ENCODE results near the gene GABBR2.

The GABBR2 gene

DNA sequence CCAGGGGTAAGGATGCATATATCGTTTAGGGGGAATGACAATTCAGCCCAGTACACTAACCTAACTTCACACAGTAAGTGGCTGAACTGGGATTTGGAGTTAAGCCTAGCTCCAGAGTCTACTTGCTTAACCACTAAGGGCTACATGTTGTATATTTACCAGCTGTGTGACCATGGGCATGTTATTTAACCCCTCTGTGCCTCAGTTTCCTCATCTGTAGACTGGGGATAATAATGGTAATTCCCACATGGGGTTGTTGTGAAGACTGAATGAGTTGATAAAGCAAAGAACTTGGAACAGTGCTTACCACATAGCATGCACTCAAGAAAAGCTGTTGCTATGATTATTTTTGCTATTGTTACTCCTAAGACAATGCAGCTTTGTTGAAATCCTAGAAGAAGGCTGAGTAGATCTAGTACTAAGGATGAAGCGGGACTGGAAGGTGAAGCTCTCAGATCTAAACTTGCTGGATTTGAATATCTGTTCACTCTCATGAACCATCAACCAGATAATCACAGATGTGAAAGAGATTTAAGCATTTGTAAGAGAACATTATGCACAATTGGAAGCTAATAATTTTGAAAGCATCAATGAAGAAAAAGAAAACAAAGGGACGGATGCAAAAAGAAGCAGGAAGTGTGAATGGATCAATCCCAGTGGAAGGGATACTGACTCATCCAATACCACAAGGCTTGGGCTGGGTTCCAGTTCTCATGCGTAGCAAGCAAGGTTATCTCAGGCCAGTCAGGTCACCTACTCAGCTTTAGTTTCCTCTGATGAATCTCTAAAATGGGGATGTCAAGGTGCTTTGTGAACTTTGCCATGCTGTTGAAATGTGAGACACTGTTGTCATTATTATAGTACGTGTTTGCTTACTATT lies 374.8 kb downstream of the GABBR2 start:
- Histone ChIP-seq H3K4me3 (ENCODE audit: low read length) (no peak overlapping the region), H3K27ac (ENCODE audit: low read depth, low read length) (no peak overlapping the region), H3K9me3 (ENCODE audit: insufficient read depth, low read depth, low read length) (no peaks in the 10 kb centered on the region), H3K9ac (ENCODE audit: low read depth, low read length) (no peak overlapping the region), H3K36me3 (ENCODE audit: insufficient read depth, low read length) (no peaks in the 10 kb centered on the region), H3K4me1 (ENCODE audit: insufficient read depth, low read length) (no peaks in the 10 kb centered on the region), H3K27me3 (ENCODE audit: insufficient read depth, low read length) (no peaks in the 10 kb centered on the region)
- WGBS, result 92% methylated on average over 5 of the region's 5 CpGs

DNA sequence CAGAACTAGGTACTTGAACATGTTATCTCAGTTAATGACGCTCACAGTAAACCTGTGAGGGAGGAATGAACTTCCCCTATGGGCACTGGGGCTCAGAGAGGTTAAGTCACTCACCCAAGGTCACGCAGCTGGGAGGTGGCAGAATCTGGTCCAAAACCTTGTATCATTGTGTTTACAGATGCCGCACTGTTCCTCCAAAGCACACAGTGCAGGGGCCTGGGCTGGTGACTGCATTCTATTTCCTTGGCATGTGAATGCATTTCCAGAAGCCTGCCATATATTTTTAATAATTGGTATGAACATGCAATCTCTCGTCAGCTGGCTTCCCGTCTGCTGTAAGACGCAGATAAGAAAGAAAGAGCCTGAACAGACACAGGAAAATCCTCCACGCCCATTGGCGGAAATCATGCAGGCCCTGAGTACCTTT lies 376.3 kb downstream of the GABBR2 start:
- Histone ChIP-seq H3K36me3 (ENCODE audit: insufficient read depth, low read length) (no peaks in the 10 kb centered on the region), H3K27ac (ENCODE audit: low read depth, low read length) (no peak overlapping the region), H3K4me3 (ENCODE audit: low read length) (no peak overlapping the region), H3K4me1 (ENCODE audit: insufficient read depth, low read length) (no peaks in the 10 kb centered on the region), H3K9ac (ENCODE audit: low read depth, low read length) (no peak overlapping the region), H3K9me3 (ENCODE audit: insufficient read depth, low read depth, low read length) (no peaks in the 10 kb centered on the region), H3K27me3 (ENCODE audit: insufficient read depth, low read length) (no peaks in the 10 kb centered on the region)
- WGBS, result 96% methylated on average over 8 of the region's 8 CpGs

- 86% methylated on average over 6 of the region's 6 CpGs for WGBS
- no peaks in the 10 kb centered on the region for H3K36me3 ChIP-seq (ENCODE audit: insufficient read depth, low read length)
- H3K4me3 ChIP-seq (ENCODE audit: low read length), result no peak overlapping the region
- H3K9me3 ChIP-seq (ENCODE audit: insufficient read depth, low read depth, low read length), result no peaks in the 10 kb centered on the region
- no peaks in the 10 kb centered on the region for H3K4me1 ChIP-seq (ENCODE audit: insufficient read depth, low read length)
- no peaks in the 10 kb centered on the region for H3K27me3 ChIP-seq (ENCODE audit: insufficient read depth, low read length)
- no peak overlapping the region for H3K27ac ChIP-seq (ENCODE audit: low read depth, low read length)
- H3K9ac ChIP-seq (ENCODE audit: low read depth, low read length), result no peak overlapping the region
These were observed 377.0 kb downstream of the GABBR2 start for GRCh38 chr9:98331536-98332259.

DNA sequence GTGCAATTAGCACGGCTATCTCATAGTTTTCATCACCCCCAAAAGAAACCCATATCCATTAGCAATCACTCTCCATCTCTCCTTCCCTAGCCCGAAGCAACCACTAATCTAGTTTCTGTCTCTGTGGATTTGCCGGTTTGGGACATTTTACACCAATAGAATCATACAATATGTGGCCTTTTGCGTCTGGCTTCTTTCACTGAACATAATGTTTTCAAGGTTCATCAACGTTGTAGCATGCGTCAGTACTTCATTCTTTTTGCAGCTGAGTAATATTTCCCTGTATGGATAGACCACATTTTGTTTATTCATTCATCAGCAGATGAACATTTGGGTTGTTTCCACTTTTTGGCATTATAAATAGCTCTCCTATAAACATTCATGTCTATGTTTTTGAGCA lies 377.9 kb downstream of the GABBR2 start:
- H3K27ac ChIP-seq (ENCODE audit: low read depth, low read length), result no peak overlapping the region
- no peak overlapping the region for H3K9ac ChIP-seq (ENCODE audit: low read depth, low read length)
- no peaks in the 10 kb centered on the region for H3K9me3 ChIP-seq (ENCODE audit: insufficient read depth, low read depth, low read length)
- H3K4me3 ChIP-seq (ENCODE audit: low read length), result no peak overlapping the region
- H3K36me3 ChIP-seq (ENCODE audit: insufficient read depth, low read length), result no peaks in the 10 kb centered on the region
- 94% methylated on average over 6 of the region's 6 CpGs for WGBS
- H3K4me1 ChIP-seq (ENCODE audit: insufficient read depth, low read length), result no peaks in the 10 kb centered on the region
- no peaks in the 10 kb centered on the region for H3K27me3 ChIP-seq (ENCODE audit: insufficient read depth, low read length)

- Histone ChIP-seq H3K27me3 (ENCODE audit: insufficient read depth, low read length) (no peaks in the 10 kb centered on the region), H3K36me3 (ENCODE audit: insufficient read depth, low read length) (no peaks in the 10 kb centered on the region), H3K9me3 (ENCODE audit: insufficient read depth, low read depth, low read length) (no peaks in the 10 kb centered on the region), H3K4me1 (ENCODE audit: insufficient read depth, low read length) (no peaks in the 10 kb centered on the region), H3K27ac (ENCODE audit: low read depth, low read length) (no peak overlapping the region), H3K9ac (ENCODE audit: low read depth, low read length) (no peak overlapping the region), H3K4me3 (ENCODE audit: low read length) (no peak overlapping the region)
- 90% methylated on average over 4 of the region's 4 CpGs for WGBS
These were observed 378.8 kb downstream of the GABBR2 start for GRCh38 chr9:98329904-98330303.

GRCh38 chr9:98329281-98329680 lies 379.5 kb downstream of the GABBR2 start:
- WGBS, result 93% methylated on average over 5 of the region's 6 CpGs
- H3K27me3 ChIP-seq (ENCODE audit: insufficient read depth, low read length), result no peaks in the 10 kb centered on the region

GRCh38 chr9:98328770-98329169 lies 380.0 kb downstream of the GABBR2 start:
- H3K27me3 ChIP-seq (ENCODE audit: insufficient read depth, low read length), result no peaks in the 10 kb centered on the region
- H3K9ac ChIP-seq (ENCODE audit: low read depth, low read length), result no peak overlapping the region
- H3K27ac ChIP-seq (ENCODE audit: low read depth, low read length), result no peak overlapping the region
- no peak overlapping the region for H3K4me3 ChIP-seq (ENCODE audit: low read length)
- WGBS, result 83% methylated on average over 3 of the region's 4 CpGs
- no peaks in the 10 kb centered on the region for H3K36me3 ChIP-seq (ENCODE audit: insufficient read depth, low read length)
- no peaks in the 10 kb centered on the region for H3K9me3 ChIP-seq (ENCODE audit: insufficient read depth, low read depth, low read length)
- no peaks in the 10 kb centered on the region for H3K4me1 ChIP-seq (ENCODE audit: insufficient read depth, low read length)

More at GRCh38 chr9:98329281-98329680, 379.5 kb downstream of the GABBR2 start:
- Histone ChIP-seq H3K27ac (ENCODE audit: low read depth, low read length) (no peak overlapping the region), H3K4me1 (ENCODE audit: insufficient read depth, low read length) (no peaks in the 10 kb centered on the region), H3K36me3 (ENCODE audit: insufficient read depth, low read length) (no peaks in the 10 kb centered on the region), H3K4me3 (ENCODE audit: low read length) (no peak overlapping the region), H3K9me3 (ENCODE audit: insufficient read depth, low read depth, low read length) (no peaks in the 10 kb centered on the region), H3K9ac (ENCODE audit: low read depth, low read length) (no peak overlapping the region)

- no peaks in the 10 kb centered on the region for H3K4me1 ChIP-seq (ENCODE audit: insufficient read depth, low read length)
- H3K27ac ChIP-seq (ENCODE audit: low read depth, low read length), result no peak overlapping the region
- WGBS, result 90% methylated on average over 5 of the region's 7 CpGs
- no peaks in the 10 kb centered on the region for H3K36me3 ChIP-seq (ENCODE audit: insufficient read depth, low read length)
- H3K9me3 ChIP-seq (ENCODE audit: insufficient read depth, low read depth, low read length), result no peaks in the 10 kb centered on the region
- H3K9ac ChIP-seq (ENCODE audit: low read depth, low read length), result no peak overlapping the region
- no peaks in the 10 kb centered on the region for H3K27me3 ChIP-seq (ENCODE audit: insufficient read depth, low read length)
- no peak overlapping the region for H3K4me3 ChIP-seq (ENCODE audit: low read length)
These were observed 380.6 kb downstream of the GABBR2 start for GRCh38 chr9:98328141-98328540.

GRCh38 chr9:98327249-98327561 lies 381.5 kb downstream of the GABBR2 start:
- Histone ChIP-seq H3K9ac (ENCODE audit: low read depth, low read length) (no peak overlapping the region), H3K27ac (ENCODE audit: low read depth, low read length) (no peak overlapping the region), H3K9me3 (ENCODE audit: insufficient read depth, low read depth, low read length) (no peaks in the 10 kb centered on the region), H3K4me1 (ENCODE audit: insufficient read depth, low read length) (no peaks in the 10 kb centered on the region), H3K27me3 (ENCODE audit: insufficient read depth, low read length) (no peaks in the 10 kb centered on the region), H3K36me3 (ENCODE audit: insufficient read depth, low read length) (no peaks in the 10 kb centered on the region), H3K4me3 (ENCODE audit: low read length) (no peak overlapping the region)
- WGBS, result 92% methylated on average over 3 of the region's 4 CpGs

DNA sequence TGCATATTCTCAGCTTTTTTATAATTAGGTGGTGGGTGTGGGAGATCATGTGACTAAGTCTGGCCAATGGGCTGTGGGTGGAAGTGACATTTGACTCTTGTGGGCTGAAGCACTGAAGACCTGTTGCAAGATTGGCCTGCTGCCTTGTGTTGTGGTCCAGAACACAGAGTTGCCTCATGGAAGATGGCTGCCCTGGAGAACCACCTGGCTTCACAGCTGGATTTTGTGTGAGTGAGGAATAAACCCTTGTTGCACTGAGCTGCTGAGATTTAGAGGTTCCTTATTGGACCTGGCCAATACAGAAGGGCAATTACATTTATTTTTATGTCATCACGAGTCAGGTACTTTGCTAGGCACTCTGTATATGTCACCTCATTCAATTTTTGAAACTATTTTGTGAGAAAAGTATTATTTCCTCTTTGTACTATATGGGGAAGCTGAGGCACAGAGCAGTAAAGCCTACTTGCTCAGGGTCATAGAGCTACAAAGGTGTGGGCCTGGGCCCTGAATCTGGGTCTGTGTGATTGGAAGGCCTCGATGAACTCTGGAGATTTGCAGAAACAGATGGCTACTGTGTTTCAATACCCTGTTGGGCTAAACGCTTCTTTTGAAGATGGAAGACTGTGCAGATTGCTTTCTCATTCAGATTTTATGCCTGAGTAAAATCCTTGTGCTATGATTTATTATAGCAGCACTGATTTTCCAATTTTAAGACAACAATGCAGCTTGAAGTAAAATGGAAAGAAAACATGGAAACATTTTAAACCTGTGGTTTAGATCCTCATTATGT lies 382.1 kb downstream of the GABBR2 start:
- H3K9me3 ChIP-seq (ENCODE audit: insufficient read depth, low read depth, low read length), result no peaks in the 10 kb centered on the region
- no peak overlapping the region for H3K9ac ChIP-seq (ENCODE audit: low read depth, low read length)
- H3K27me3 ChIP-seq (ENCODE audit: insufficient read depth, low read length), result no peaks in the 10 kb centered on the region
- WGBS, result 91% methylated on average over 3 of the region's 3 CpGs
- no peak overlapping the region for H3K4me3 ChIP-seq (ENCODE audit: low read length)
- H3K27ac ChIP-seq (ENCODE audit: low read depth, low read length), result no peak overlapping the region
- no peaks in the 10 kb centered on the region for H3K36me3 ChIP-seq (ENCODE audit: insufficient read depth, low read length)
- no peaks in the 10 kb centered on the region for H3K4me1 ChIP-seq (ENCODE audit: insufficient read depth, low read length)

DNA sequence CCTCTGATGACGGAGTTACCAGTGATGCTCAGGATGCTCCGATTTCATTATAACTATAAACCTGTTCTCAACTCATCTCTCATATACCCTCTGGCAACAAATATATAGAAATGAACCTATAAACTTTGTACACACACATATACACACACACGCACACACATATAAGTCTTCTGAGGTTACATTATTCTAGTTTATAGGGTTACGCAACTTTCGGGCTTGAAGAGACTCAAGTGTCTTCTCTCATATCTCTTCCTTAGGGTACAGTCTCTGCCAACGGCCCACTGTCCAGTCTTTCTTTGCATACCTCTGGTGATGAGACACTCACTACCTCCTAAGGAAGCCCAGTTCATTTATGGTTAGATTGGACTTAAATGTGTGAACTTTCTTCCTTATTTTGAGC lies 383.9 kb downstream of the GABBR2 start:
- H3K9me3 ChIP-seq (ENCODE audit: insufficient read depth, low read depth, low read length), result no peaks in the 10 kb centered on the region
- no peaks in the 10 kb centered on the region for H3K36me3 ChIP-seq (ENCODE audit: insufficient read depth, low read length)
- 88% methylated on average over 6 of the region's 6 CpGs for WGBS
- H3K27ac ChIP-seq (ENCODE audit: low read depth, low read length), result no peak overlapping the region
- no peaks in the 10 kb centered on the region for H3K27me3 ChIP-seq (ENCODE audit: insufficient read depth, low read length)
- no peaks in the 10 kb centered on the region for H3K4me1 ChIP-seq (ENCODE audit: insufficient read depth, low read length)
- no peak overlapping the region for H3K4me3 ChIP-seq (ENCODE audit: low read length)
- H3K9ac ChIP-seq (ENCODE audit: low read depth, low read length), result no peak overlapping the region

All from HUES64 (cell line).